Panc1 (cell line): ENCODE data around the gene CYB5R4. TPM values are rescaled to one million over a fixed set of nuclear protein-coding genes. Genes with fewer than 3 reads are reported as not detected.

Experiments
- ATAC-seq: fragments of 200-7000 bp; cut with Tn5 transposase; 2 replicates; pipeline ENCODE4 v1.9.1; 2020; ENCODE audit warnings: mild to moderate bottlenecking, moderate library complexity
- BruUV-seq: library from RNA; stranded (reverse); fragments of 400-500 nt; replicated peaks from 2 replicates; lab custom pipeline; 2021; lab: Mats Ljungman, UMichigan
- CTCF ChIA-PET: fragments of 300-600 bp; sonication (Branson Sonifier 250); formaldehyde crosslinking; loops from one replicate; lab custom pipeline; 2022; ENCODE audit warnings: antibody characterized with exemption; lab: Charles Lee
- POLR2A ChIA-PET: fragments of 300-600 bp; sonication (Branson Sonifier 250); formaldehyde crosslinking; loops from one replicate; lab custom pipeline; 2022; ENCODE audit warnings: antibody characterized with exemption; lab: Charles Lee
- DNase-seq: peaks from one replicate; pipeline ENCODE4 v3.0.0-alpha.2; 2010; ENCODE audit warnings: low read depth, low spot score
- H3K27ac ChIP-seq: 2 replicates; pipeline ENCODE4 v1.5.1; 2011; ENCODE audit warnings: mild to moderate bottlenecking, low read length, inconsistent platforms
- H3K27me3 ChIP-seq: fragments of 200-500 bp; sonication (Bioruptor generic); 2 replicates; pipeline ENCODE4 v1.6.0; 2014; ENCODE audit warnings: low read length, inconsistent platforms; ENCODE audit not compliant: control insufficient read depth, insufficient read depth
- H3K36me3 ChIP-seq: fragments of 200-500 bp; sonication (Bioruptor generic); 2 replicates; pipeline ENCODE4 v1.5.1; 2014; ENCODE audit warnings: inconsistent platforms, mild to moderate bottlenecking, low read length, moderate library complexity; ENCODE audit not compliant: control insufficient read depth, insufficient read depth
- H3K4me1 ChIP-seq: 2 replicates; pipeline ENCODE4 v1.5.1; 2011; ENCODE audit warnings: inconsistent platforms, mild to moderate bottlenecking, low read length, moderate library complexity; ENCODE audit not compliant: control insufficient read depth, insufficient read depth
- H3K4me3 ChIP-seq, 2 experiments: 2 replicates each; pipeline ENCODE4 v1.5.1; 2011 to 2012; ENCODE audit warnings: low read depth in 2 of 2, low read length in 2 of 2, mild to moderate bottlenecking in 2 of 2, inconsistent platforms in 1 of 2, moderate library complexity in 1 of 2
- H3K9me3 ChIP-seq: fragments of 200-500 bp; sonication (Bioruptor generic); 2 replicates; pipeline ENCODE4 v1.5.1; 2014; ENCODE audit warnings: low read depth, mild to moderate bottlenecking, inconsistent platforms, low read length, moderate library complexity; ENCODE audit not compliant: control insufficient read depth, insufficient read depth
- POLR2AphosphoS5 ChIP-seq: IDR thresholded peaks from 2 replicates; pipeline ENCODE4 v1.6.1; 2012; ENCODE audit warnings: mild to moderate bottlenecking, low read depth, low read length, moderate library complexity
- REST ChIP-seq, 2 experiments: IDR thresholded peaks; 2 replicates each; pipeline ENCODE4 v1.6.1; 2011 to 2012; ENCODE audit warnings: low read depth in 2 of 2, control low read depth in 1 of 2, low read length in 1 of 2, mild to moderate bottlenecking in 1 of 2, moderate library complexity in 1 of 2; ENCODE audit not compliant: insufficient read depth in 1 of 2
- SIN3A ChIP-seq: IDR thresholded peaks from 2 replicates; pipeline ENCODE4 v1.6.1; 2012; ENCODE audit warnings: low read depth, mild to moderate bottlenecking, low read length, moderate library complexity, borderline replicate concordance; ENCODE audit not compliant: insufficient read depth
- TCF7L2 ChIP-seq: IDR thresholded peaks from 2 replicates; pipeline ENCODE4 v1.6.1; 2011; ENCODE audit warnings: mild to moderate bottlenecking, low read depth, low read length, inconsistent platforms
- in situ Hi-C: cut with HindIII; loops from 2 replicates; pipeline ENCODE4 v1.10.0; 2016; ENCODE audit warnings: low sequenced_read_pairs, low pct_unique_long_range_greater_than_20kb
- intact Hi-C: fragments of 100-400 bp; cut with micrococcal nuclease; formaldehyde crosslinking; loops from one replicate; pipeline ENCODE4 v1.10.0; 2022; ENCODE audit not compliant: unreplicated experiment
- total RNA-seq: library from RNA; stranded (reverse); gene quantifications from one replicate; pipeline ENCODE4 v1.2.1, GENCODE V29; 2021; ENCODE audit not compliant: unreplicated experiment
- TF ChIP-seq, protein P1 (sequence below): fragments of 450-650 bp; IDR thresholded peaks from 2 replicates; pipeline ENCODE4 v1.5.1; 2017; ENCODE audit warnings: mild to moderate bottlenecking

The CYB5R4 gene
- total RNA-seq, 1 experiment from 2014 or later: 31.7 TPM

- Histone ChIP-seq H3K9me3 (no peaks in the 10 kb centered on the region), H3K4me1 (peaks cover 6% of the 10 kb centered on the region; the same call in 1 of the 2 replicates), H3K36me3 (peaks cover 6% of the 10 kb centered on the region), H3K27me3 (no peaks in the 10 kb centered on the region), H3K27ac (peak overlapping the region; percentile 76), H3K4me3 (no peak overlapping the region)
- TSS peak; percentile 5 for BruUV-seq
- DNase-seq (peak; percentile 95), ATAC-seq (peak; percentile 97)
- POLR2A ChIA-PET: no interaction called here
- TF ChIP-seq SIN3A (no peak), POLR2AphosphoS5 (no peak), REST (IDR thresholded peaks at IDR 0.05; ENCODE audit: insufficient read depth in 1 of 2, low read depth in 2 of 2, low read length in 1 of 2) (no peak), TCF7L2 (no peak)
- TF ChIP-seq, protein P1, sequence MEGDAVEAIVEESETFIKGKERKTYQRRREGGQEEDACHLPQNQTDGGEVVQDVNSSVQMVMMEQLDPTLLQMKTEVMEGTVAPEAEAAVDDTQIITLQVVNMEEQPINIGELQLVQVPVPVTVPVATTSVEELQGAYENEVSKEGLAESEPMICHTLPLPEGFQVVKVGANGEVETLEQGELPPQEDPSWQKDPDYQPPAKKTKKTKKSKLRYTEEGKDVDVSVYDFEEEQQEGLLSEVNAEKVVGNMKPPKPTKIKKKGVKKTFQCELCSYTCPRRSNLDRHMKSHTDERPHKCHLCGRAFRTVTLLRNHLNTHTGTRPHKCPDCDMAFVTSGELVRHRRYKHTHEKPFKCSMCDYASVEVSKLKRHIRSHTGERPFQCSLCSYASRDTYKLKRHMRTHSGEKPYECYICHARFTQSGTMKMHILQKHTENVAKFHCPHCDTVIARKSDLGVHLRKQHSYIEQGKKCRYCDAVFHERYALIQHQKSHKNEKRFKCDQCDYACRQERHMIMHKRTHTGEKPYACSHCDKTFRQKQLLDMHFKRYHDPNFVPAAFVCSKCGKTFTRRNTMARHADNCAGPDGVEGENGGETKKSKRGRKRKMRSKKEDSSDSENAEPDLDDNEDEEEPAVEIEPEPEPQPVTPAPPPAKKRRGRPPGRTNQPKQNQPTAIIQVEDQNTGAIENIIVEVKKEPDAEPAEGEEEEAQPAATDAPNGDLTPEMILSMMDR: no peak
- in situ Hi-C loops: no loop called here
- intact Hi-C loops: no loop called here
- CTCF ChIA-PET: no interaction called here
These were observed 8.2 kb downstream of the CYB5R4 start for GRCh38 chr6:83867527-83868161.

DNA sequence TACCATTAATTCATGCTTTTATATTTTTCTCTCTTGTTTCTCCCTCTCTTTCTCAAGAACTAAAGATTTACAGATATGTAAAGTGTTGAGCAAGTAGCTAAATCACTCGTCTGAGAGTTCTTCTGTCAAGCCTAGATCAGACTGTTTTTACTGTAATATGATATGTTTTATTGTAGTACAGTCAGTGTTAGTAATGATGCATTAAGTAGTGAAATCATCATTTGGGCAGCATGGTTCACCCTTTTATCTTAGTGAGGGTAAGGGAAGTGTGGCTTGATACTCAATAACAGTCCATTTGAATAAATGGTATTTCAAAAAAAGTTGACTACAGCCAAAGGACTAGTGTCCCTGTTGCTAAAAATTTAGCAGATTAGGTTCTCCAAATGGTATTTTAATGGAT lies 9.2 kb downstream of the CYB5R4 start:
- DNase-seq (no peak), ATAC-seq (no peak)
- BruUV-seq: no TSS peak
- ChIA-PET POLR2A (no interaction called here), CTCF (no interaction called here)
- peaks cover 6% of the 10 kb centered on the region for H3K36me3 ChIP-seq
- intact Hi-C loops (no loop called here), in situ Hi-C loops (no loop called here)
- peaks cover 6% of the 10 kb centered on the region; the same call in 1 of the 2 replicates for H3K4me1 ChIP-seq
- TF ChIP-seq SIN3A: no peak
- TF ChIP-seq POLR2AphosphoS5: no peak
- TF ChIP-seq, protein P1: no peak
- TF ChIP-seq TCF7L2: no peak
- TF ChIP-seq REST (IDR thresholded peaks at IDR 0.05; ENCODE audit: insufficient read depth in 1 of 2, low read depth in 2 of 2, low read length in 1 of 2): no peak
- no peaks in the 10 kb centered on the region for H3K27me3 ChIP-seq
- no peak overlapping the region for H3K4me3 ChIP-seq
- no peaks in the 10 kb centered on the region for H3K9me3 ChIP-seq
- H3K27ac ChIP-seq: peak overlapping the region; percentile 76; the same call in 1 of the 2 replicates
